Activated CD8-positive, alpha-beta memory T cell treated with anti-CD3 and anti-CD28 coated beads for 36 hours (primary cell): ENCODE measurements around the gene SNX5. TPM values are rescaled to one million over a fixed set of nuclear protein-coding genes. Genes with fewer than 3 reads are reported as not detected.

Experiments used
- CTCF ChIA-PET: fragments of 350-600 bp; sonication (Branson Sonifier 250); formaldehyde crosslinking; loops from one replicate; lab custom pipeline; 2021; ENCODE audit warnings: antibody characterized with exemption; lab: Charles Lee
- POLR2A ChIA-PET: fragments of 350-600 bp; sonication (Branson Sonifier 250); formaldehyde crosslinking; loops from one replicate; lab custom pipeline; 2021; ENCODE audit warnings: antibody characterized with exemption; lab: Charles Lee
- total RNA-seq, 2 experiments: library from RNA; stranded (reverse); gene quantifications; one replicate each; pipeline ENCODE4 v1.2.3, GENCODE V29; 2021

SNX5 gene
- 100 to 1,000 TPM; 205 to 212 TPM for total RNA-seq

DNA sequence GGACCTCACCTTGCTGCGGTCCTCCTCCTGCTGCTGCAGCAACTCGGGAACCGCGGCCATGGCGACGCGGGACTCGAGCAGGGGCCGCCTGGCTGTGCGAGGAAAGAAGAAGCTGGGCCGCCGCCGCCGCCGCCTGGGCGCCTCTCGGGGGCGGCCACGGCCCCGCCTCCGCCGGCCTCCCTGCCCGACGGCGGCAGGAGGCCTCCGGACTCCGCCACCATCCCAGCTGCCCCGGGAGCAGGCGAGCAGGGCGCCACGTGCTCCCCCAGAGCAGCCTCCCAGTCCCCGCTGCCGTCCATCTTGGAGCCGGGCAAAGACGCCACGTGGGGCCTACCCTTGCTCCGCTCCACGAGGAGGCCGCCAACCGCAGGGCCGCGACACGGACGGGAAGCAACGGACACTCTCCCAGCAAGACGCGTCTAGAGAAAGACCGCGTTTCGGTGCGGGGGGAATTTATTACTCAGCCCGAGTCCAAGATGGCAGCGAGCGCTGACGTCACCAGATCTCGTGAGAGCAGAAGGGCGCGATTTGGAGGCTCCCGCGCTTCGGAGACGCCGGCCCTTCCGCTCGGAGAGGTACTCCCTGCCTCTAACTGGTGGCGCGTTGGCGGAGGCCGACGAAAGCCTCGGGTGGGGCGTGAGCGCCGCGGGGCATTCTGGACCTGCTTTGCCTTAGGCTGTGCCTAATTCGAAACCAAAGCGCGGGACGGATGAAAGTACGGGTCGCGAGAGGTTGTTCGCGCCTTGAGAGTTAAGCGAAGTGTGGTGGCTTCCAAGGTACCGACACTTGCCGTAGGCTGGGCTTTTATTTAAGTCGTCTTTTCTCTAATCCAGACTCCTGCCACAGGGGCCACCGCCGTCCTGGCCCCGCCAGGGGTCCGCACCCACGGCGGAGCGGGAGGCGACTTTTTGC, at the start of gene SNX5, which contains the start of gene MGME1:
Gene SNX5, minus strand, starts transcription at position 429 of the 912 bp plus-strand sequence. Its CDS starts 369 bp downstream, at position 60.
Gene MGME1, plus strand, starts transcription at position 653 of the 912 bp plus-strand sequence. CDS start 842 bp downstream, outside the sequence.
- POLR2A ChIA-PET = interaction anchor here (0.5 to 1.5 kb wide), 4 partner anchors 399 to 548 kb away, joined by 3 to 6 read pairs (median 4); partner anchors contain the start of genes DSTN and DZANK1

DNA sequence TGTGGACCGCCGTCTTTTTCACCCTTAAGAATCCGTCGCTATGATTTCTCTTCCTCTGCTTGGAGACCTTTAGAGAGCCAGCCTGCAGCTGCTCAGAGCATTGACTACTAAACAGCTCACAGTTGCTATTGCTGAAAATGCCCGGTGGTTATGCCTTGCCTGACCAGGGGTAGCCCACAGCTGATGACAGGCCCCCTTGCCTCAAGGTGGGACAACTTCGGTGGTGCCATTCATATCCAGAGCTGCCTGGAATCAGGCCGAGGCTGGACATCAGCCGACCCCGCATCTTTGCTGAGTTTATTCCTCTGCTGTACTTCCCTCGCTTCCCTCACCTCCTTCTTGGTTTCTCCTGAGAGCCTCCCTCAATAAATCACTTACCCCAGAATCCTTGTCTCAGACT, 49.5 kb upstream of the SNX5 start:
- ChIA-PET CTCF (no interaction called here), POLR2A (no interaction called here)

More for the DNA sequence above, at the start of gene SNX5, which contains the start of gene MGME1:
- CTCF ChIA-PET = interaction anchor here (0.8 to 2.4 kb wide), 3 partner anchors 12 to 28 kb away, joined by 3 to 7 read pairs (median 4); no protein-coding TSS in a partner anchor

DNA sequence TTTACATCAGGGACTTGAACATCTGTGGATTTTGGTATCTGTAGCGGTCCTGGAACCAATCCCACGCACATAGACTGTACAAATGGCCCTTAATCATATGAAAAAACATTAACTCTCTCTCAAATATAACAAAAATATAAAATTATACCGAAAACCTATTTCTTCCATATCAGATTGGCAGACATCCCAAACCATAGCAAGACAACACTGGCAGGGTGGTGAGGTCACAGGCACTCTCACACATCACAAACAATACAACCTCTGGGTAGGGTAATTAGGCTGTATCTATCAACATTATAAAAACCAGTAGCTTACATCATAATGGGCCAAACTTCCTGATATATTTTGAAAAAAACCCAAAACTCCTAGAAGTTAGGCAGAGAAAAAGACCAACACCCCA, 48.2 kb upstream of the SNX5 start:
- POLR2A ChIA-PET = no interaction called here

DNA sequence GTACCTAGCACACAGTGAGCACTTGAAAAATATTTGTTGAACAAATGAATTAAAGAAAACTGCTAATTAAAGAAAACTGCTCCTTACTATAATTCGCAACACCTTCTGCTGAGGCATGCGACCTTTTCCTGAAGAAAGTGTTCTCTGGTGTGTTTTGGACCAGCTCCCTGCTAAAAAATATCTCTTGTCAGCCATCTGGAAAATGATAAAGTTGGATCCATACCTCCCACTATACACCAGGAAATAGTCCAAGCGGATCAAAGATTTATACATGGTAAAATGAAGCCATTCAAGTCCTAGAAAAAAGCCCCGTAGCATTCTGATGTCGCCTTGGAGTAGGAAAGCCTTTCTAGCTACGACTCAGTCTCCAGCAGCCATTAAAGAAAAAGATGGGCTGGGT, 45.8 kb upstream of the SNX5 start:
- ChIA-PET CTCF (no interaction called here), POLR2A (no interaction called here)

More for the DNA sequence above, 48.2 kb upstream of the SNX5 start:
- CTCF ChIA-PET = interaction anchor here (0.7 kb wide), 1 partner anchor 35 kb away, joined by 3 read pairs; no protein-coding TSS in a partner anchor

DNA sequence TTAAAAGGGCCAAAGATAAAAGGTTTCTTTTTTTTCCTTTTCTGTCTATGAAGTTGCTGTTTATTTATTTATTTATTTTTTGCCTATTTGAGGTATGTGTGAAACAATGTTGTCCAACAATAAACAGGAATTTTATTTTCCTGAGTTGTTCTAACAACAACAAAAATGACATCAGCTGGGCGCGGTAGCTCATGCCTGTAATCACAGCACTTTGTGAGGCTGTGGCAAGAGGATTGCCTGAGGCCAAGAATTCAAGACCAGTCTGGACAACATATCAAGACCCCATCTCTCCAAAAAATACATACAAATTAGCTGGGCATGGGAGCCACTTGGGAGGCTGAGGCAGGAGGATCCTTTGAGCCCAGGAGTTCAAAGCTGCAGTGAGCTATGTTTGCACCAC, 44.3 kb upstream of the SNX5 start:
- ChIA-PET POLR2A (no interaction called here), CTCF (no interaction called here)

DNA sequence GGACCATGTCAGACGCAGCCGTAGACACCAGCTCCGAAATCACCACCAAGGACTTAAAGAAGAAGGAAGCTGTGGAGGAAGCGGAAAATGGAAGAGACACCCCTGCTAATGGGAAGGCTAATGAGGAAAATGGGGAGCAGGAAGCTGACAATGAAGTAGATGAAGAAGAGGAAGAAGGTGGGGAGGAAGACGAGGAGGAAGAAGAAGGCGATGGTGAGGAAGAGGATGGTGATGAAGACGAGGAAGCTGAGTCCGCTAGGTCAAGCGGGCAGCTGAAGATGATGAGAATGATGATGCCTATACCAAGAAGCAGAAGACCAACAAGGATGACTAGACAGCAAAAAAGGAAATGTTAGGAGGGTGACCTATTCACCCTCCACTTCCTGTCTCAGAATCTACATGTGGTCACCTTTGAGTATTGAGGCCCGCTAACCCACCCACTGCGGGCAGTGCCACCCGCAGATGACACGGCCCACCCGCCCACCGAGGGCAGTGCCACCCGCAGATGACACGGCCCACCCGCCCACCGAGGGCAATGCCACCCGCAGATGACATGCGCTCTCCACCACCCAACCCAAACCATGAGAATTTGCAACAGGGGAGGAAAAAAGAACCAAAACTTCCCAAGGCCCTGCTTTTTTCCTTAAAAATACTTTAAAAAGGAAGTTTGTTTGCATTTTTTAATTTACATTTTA, 43.5 kb upstream of the SNX5 start:
- ChIA-PET CTCF (no interaction called here), POLR2A (no interaction called here)

DNA sequence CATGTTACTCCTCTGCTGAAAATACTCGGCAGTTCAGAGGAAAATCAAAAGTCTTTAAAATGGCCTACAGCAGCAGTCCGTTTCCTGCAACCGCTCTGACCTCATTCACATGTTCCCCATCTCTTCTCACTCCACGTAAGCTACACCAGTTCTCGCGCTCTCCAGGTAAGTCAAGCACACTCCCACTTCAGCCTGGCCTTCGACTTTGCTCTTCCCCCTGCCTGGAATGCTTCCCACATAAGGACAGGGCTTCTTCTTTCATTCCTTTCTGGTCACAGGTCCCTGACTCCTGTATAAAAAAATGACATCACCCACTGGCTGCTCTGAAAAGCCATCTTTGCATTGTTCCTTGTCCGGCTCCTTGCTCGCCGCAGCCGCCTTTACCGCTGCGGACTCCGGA, 42.9 kb upstream of the SNX5 start:
- ChIA-PET POLR2A (no interaction called here), CTCF (no interaction called here)

DNA sequence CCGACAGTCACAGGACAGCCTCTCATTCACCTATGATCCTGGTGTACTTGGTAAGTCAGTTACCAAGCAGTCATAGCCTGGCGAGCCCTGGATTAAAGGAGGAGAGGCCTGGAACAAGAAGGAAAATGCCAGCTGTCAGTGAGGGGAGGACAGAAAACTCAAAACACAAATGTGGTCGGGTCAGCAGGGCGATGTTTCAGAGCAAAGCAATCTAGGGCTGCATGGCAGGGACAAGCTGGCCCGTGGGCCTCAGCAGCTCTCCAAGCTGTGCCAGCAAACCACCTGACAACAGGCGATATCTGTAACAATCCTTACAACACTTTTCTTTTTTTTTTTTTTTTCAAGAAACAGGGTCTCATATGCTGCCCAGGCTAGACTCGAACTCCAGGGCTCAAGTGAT, 40.5 kb upstream of the SNX5 start:
- POLR2A ChIA-PET = no interaction called here
- CTCF ChIA-PET = no interaction called here

DNA sequence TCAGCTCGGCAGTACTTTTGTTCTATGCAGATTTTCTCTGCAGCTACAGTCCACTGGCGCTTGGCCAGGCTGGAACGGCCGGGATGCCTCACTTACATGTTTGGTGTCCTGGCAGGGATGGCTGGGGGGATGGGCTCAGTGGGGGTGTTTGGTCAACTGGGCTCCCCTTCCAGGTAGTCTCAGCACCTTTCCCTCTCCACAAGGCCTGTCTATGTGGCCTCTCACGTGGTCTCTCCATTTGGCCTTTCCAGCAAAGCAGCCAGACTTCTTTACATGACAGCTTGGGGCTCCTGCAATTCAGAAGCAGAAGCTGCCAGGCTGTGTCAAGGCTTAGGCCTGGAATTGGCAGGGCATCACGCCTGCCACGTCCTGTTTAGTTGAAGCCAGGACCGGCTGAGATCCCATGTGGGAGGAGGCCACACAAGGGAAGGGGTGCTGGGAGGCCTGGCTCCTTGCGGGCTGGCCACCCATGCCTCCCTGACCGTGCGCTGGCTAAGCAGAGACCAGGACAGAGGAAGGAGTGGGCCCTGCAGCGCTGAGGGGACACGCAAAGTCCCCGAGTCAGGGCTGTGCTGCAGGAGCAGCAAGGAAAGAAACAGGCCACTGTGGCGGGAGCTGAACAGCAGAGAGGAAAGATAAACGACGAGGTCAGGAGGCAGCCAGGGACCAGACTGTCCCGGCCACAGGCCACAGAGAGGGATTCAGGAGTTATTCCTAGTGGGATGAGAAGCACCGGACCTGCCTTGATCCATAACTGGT, 39.1 kb upstream of the SNX5 start:
- POLR2A ChIA-PET = no interaction called here
- CTCF ChIA-PET = interaction anchor here (0.6 kb wide), 1 partner anchor 20 kb away, joined by 3 read pairs; no protein-coding TSS in a partner anchor

DNA sequence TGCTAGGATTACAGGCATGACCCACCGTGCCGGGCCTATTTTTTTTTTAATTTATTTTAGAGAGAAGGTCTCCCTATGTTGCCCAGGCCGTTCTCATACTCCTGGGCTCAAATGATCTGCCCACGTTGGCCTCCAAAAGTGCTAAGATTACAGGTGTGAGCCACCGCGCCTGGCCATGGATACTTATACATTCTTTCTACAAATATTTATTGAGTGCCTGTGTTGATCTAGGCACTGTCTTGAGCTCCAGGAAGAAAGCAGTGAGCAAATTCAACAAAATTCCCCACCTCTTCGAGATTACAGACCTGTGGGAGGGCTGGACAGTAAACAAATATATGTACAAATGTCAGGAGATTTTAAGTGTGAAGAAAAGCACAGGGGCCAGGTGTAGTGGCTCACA, 38.1 kb upstream of the SNX5 start:
- ChIA-PET CTCF (no interaction called here), POLR2A (no interaction called here)

DNA sequence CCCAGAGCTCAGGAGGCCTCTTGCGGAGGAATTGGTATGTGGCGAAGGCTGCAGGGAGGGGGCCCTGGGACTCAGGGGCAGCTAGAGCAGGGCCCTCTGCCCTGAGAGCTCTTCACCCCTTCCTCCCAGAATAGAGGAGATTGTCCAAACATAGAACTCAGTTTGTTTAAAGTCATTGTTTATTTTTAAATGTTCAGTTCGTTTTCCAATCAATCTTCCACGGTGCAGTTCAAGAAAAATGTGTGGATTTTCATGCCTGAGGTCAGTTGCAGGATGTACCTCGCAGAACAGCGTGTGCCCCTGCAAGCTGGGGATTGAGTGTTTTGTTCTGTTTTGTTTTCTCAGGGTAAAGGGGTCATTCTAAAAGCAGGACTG, 37.4 kb upstream of the SNX5 start:
- ChIA-PET POLR2A (no interaction called here), CTCF (no interaction called here)

DNA sequence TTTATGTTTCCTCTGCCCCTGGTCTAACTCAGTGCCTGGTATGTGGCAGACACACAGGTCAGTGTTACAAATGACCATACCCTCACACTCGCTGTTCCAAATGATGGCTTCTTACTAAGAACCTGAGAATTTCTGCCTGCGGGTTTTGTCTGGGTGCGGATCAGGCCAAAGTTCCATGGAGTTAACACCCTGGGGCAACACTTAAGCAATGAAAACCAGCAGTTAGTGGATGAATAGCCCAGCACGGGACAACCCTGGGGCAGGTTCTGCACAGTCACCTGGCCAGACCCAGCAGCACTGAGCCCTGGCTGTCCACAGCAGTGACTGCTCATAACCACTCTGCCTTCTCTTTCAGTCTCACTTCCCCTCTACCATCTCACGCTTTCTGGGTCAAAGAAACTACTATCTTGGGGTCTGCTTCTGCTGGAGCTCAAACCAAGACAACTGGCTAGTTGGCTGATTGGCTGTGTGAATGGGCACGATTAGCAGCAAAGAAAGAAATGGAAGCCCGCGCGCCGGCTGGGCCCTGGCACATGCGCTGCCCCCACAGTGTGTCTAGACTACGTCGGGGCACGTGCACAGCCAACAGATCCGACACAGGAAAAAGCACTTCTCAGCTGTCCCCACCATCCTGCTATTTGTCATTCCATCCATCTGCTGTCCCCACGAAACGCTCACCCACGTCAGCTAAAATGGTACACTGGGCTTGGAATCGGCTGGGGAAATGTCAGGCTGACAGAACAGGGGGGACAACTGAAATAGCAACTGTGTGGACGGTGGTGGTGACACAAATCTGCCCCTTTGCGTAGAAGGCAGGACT, 36.8 kb upstream of the SNX5 start:
- CTCF ChIA-PET = no interaction called here

DNA sequence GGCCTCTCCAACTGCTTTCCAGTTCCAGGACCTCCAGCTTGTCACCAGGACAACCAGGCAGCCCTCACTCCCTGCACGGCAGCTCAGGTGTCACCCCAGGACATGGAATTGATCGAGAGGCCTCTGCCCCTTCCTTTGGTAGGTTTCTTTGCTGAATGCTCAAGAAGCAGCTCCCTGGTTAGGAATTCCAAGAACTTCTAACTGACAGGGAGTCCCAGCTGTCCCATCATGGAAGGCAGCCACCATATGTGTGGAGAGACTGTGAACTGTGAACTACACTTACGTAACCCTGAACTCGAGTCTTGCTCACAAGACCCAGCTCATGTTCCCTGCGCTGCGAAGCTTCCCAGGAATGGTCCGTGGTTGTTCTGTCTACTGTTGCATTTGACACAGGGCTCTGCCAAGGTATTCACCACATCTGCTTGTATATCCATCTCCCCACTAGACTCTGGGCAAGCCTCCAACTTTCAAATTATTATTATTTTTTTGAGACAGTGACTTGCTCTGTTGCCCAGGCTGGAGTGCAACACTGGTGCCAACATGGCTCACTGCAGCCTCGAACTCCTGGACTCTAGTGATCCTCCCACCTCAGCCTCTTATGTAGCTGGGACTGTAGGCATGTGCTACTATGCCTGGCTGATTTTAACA, 35.9 kb upstream of the SNX5 start:
- POLR2A ChIA-PET = interaction anchor here (0.5 kb wide), 1 partner anchor 12 kb away, joined by 10 read pairs; no protein-coding TSS in a partner anchor
- CTCF ChIA-PET = interaction anchor here (0.5 kb wide), 1 partner anchor 9 kb away, joined by 3 read pairs; no protein-coding TSS in a partner anchor

More for the DNA sequence above, 36.8 kb upstream of the SNX5 start:
- POLR2A ChIA-PET = no interaction called here

DNA sequence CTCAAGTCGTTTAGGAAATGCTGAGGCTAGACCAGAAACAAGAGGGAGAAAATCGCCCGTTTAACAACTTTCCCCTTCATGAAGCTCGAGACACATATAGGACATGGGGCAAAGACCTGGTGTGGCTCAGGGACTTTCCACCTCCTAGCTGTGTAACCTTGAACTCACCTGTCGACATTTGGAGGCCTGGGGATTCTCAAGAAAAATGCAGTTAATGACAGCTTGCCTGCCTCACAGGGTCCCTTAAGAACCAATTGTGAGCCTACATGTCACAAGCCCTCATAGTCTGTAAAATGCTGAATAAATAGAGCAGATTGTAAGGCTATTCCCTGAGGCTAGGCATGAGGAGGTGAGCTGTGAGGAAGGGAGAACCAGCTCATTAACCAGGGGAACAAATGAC, 35.3 kb upstream of the SNX5 start:
- POLR2A ChIA-PET = interaction anchor here (0.5 kb wide), 1 partner anchor 12 kb away, joined by 10 read pairs; no protein-coding TSS in a partner anchor
- CTCF ChIA-PET = interaction anchor here (0.5 kb wide), 1 partner anchor 8 kb away, joined by 3 read pairs; no protein-coding TSS in a partner anchor

DNA sequence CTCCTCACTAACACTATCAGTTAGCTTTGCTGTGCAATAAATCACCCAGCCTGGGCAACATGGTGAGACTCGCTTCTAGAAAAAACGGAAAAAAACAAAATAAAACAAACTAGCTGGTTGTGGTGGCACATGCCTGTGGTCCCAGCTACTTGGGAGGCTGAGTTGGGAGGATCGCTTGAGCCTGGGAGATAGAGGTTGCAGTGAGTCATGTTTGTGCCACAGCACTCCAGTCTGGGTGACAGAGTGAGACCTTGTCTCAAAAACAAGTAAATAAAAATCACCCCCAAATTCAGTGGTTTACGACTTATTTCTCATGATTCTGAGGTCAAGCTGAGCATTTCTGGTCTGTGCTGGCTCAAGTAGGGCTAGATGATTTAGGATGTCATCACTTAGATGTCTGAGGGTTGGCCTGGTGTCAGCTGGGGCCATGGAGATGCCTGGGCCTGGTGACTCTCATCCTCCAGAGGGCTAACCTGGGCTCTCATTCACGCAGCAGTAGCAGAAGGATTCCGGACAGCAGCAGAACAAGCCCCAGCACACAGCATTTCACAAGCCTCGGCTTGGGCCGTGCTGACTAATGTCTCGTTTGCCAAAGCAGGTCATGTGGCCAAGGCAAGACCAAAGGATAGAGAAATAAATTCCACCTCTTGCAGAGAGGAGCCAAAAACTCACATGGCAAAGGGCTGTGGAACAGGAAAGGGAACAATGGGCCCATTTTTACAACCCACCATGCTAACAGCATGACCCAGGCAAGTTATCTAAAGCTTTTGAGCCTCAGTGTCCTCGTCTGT, 32.7 kb upstream of the SNX5 start:
- POLR2A ChIA-PET = no interaction called here
- CTCF ChIA-PET = no interaction called here

DNA sequence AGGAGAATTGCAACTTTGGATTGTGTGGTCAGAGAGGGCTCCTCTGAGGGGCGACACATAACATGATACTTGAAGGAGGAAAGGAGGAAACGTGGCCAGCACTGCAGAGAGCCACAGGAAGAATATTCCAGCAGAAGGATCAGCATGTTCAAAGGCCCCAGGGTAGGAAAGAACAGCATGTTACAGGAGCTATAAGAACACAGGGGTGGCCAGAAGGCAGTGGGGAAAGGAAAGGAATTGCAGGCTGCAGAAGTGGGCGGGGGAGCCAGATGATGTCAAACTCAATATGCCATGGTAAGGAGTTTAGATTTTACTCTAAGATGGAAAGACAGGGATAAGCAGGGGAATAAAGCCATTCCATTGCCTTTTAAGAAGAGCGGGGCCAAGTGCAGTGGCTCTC, 31.0 kb upstream of the SNX5 start:
- ChIA-PET POLR2A (interaction anchor here (0.5 to 0.6 kb wide), 2 partner anchors 34 to 59 kb away, joined by 4 to 5 read pairs; no protein-coding TSS in a partner anchor), CTCF (no interaction called here)

DNA sequence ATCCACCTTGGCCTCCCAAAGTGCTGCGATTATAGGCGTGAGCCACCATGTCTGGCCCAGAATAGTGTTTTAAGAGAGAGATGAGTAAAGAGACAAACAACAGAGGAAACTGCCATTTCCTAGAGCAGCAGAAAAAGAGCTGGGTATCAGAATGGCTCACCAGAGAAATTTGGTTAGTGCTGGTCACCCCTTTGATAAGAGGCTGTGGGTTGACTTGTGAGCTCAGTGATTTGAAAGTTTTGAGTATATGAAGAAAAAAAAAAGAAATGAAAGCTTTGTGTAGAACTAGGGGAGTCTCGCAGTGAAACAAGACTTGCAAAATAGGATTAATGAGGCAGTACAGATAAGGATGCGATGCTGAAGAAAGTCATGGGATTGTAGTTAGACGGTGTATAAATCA, 29.9 kb upstream of the SNX5 start:
- ChIA-PET CTCF (interaction anchor here (0.6 to 1.3 kb wide), 4 partner anchors 20 to 461 kb away, joined by 3 to 4 read pairs (median 3); no protein-coding TSS in a partner anchor), POLR2A (no interaction called here)
